H1 (cell line): ENCODE results near the gene GLOD4. TPM values are rescaled to one million over a fixed set of nuclear protein-coding genes. Genes with fewer than 3 reads are reported as not detected.
A peak's percentile ranks its signal among the peaks of the same experiment; 100 is the strongest.

Source experiments
- ATF2 ChIP-seq: IDR thresholded peaks from 2 replicates; pipeline ENCODE4 v1.6.1; 2012; ENCODE audit warnings: low read length, inconsistent platforms
- ATF3 ChIP-seq: IDR thresholded peaks from 2 replicates; pipeline ENCODE4 v1.6.1; 2011; ENCODE audit warnings: low read depth, mild to moderate bottlenecking, low read length; ENCODE audit not compliant: insufficient read depth
- BCL11A ChIP-seq, 2 experiments: IDR thresholded peaks; one replicate each; pipeline ENCODE4 v1.6.1; 2011; ENCODE audit warnings: low read depth in 2 of 2, low read length in 2 of 2, mild to moderate bottlenecking in 2 of 2
- CBX8 ChIP-seq: fragments of 300-800, 300-1000 bp; sonication (generic); IDR thresholded peaks from 2 replicates; pipeline ENCODE4 v1.7.1; 2016; ENCODE audit warnings: low read depth, low read length, borderline replicate concordance
- EP300 ChIP-seq, 2 experiments: IDR thresholded peaks; 1 replicate in 1 of 2; 2 replicates in 1 of 2; pipeline ENCODE4 v1.6.1; 2011 to 2012; ENCODE audit warnings: low read depth in 2 of 2, low read length in 2 of 2, mild to moderate bottlenecking in 2 of 2, borderline replicate concordance in 1 of 2, inconsistent platforms in 1 of 2, moderate library complexity in 1 of 2
- EZH2 ChIP-seq: fragments of 200-600 bp; sonication (generic); IDR thresholded peaks from 2 replicates; pipeline ENCODE4 v1.7.1; 2012; ENCODE audit warnings: low read depth, mild to moderate bottlenecking, moderate library complexity, low read length, inconsistent platforms; ENCODE audit not compliant: severe bottlenecking
- FOSL1 ChIP-seq: IDR thresholded peaks from 2 replicates; pipeline ENCODE4 v1.6.1; 2011; ENCODE audit warnings: mild to moderate bottlenecking, low read depth, low read length, moderate library complexity; ENCODE audit not compliant: insufficient read depth
- GTF2F1 ChIP-seq: IDR thresholded peaks from 2 replicates; pipeline ENCODE4 v1.6.1; 2012; ENCODE audit warnings: low read depth, low read length, improper control_type of control experiment, borderline replicate concordance
- KDM4A ChIP-seq: IDR thresholded peaks from one replicate; pipeline ENCODE4 v1.7.1; 2012; ENCODE audit warnings: low read depth, mild to moderate bottlenecking, moderate library complexity, low read length, inconsistent platforms; ENCODE audit not compliant: severe bottlenecking
- KDM5A ChIP-seq: fragments of 200-600 bp; IDR thresholded peaks from 2 replicates; pipeline ENCODE4 v1.7.1; 2012; ENCODE audit warnings: mild to moderate bottlenecking, low read length, inconsistent platforms, mixed read lengths
- NANOG ChIP-seq: IDR thresholded peaks from 2 replicates; pipeline ENCODE4 v1.6.1; 2011; ENCODE audit warnings: low read length, low read depth, mild to moderate bottlenecking, inconsistent platforms; ENCODE audit not compliant: insufficient read depth, poor library complexity, severe bottlenecking
- NRF1 ChIP-seq: IDR thresholded peaks from 2 replicates; pipeline ENCODE4 v1.6.1; 2011; ENCODE audit warnings: mild to moderate bottlenecking, low read depth, low read length, improper control_type of control experiment
- PHF8 ChIP-seq: fragments of 200-600 bp; sonication (generic); conservative IDR thresholded peaks from 2 replicates; pipeline ENCODE4 v1.7.1; 2012; ENCODE audit warnings: low read depth, mild to moderate bottlenecking, inconsistent platforms, low read length, moderate library complexity
- POU5F1 ChIP-seq: IDR thresholded peaks from 2 replicates; pipeline ENCODE4 v1.6.1; 2011; ENCODE audit warnings: low read depth, mild to moderate bottlenecking, low read length, moderate library complexity
- RAD21 ChIP-seq, 2 experiments: IDR thresholded peaks in 1 of 2; conservative IDR thresholded peaks in 1 of 2; 2 replicates each; pipeline ENCODE4 v1.6.1; 2011; ENCODE audit warnings: low read depth in 2 of 2, low read length in 2 of 2, improper control_type of control experiment in 1 of 2, inconsistent platforms in 1 of 2, mild to moderate bottlenecking in 1 of 2, moderate library complexity in 1 of 2
- RFX5 ChIP-seq: IDR thresholded peaks from 2 replicates; pipeline ENCODE4 v1.6.1; 2011; ENCODE audit warnings: low read depth, low read length, improper control_type of control experiment, borderline replicate concordance
- RNF2 ChIP-seq: fragments of 200-900, 300-1000 bp; sonication (generic); IDR thresholded peaks from 2 replicates; pipeline ENCODE4 v1.7.1; 2016; ENCODE audit warnings: borderline replicate concordance, low read depth, mild to moderate bottlenecking, antibody characterized with exemption, low read length; ENCODE audit not compliant: poor library complexity, severe bottlenecking; ENCODE audit errors: missing control alignments
- SIRT6 ChIP-seq: IDR thresholded peaks from one replicate; pipeline ENCODE4 v1.7.1; 2012; ENCODE audit warnings: low read length, inconsistent platforms
- SP1 ChIP-seq: IDR thresholded peaks from 2 replicates; pipeline ENCODE4 v1.6.1; 2011; ENCODE audit warnings: low read depth, low read length
- polyA plus RNA-seq, 7 experiments: library from polyadenylated mRNA; depleted of rRNA in 3 of 7; stranded (reverse) in 5 of 7; unstranded in 2 of 7; fragments of >200 nt in 5 of 7; fragments of 200-250 nt in 2 of 7; gene quantifications; 1 replicate in 5 of 7; 2 replicates in 1 of 7; 4 replicates in 1 of 7; pipeline versions ENCODE4 v1.2.1 to v1.2.3, GENCODE V29; 2011 to 2013; ENCODE audit warnings: missing spikeins in 2 of 7, mixed read lengths in 2 of 7
- total RNA-seq: library from RNA; stranded (reverse); fragmentation: NEBNext Ultra II Directional; extraction: Animal tissue kit (Norgen Biotek cat#: 25700); gene quantifications from 2 replicates; pipeline ENCODE4 v1.2.1, GENCODE V29; 2021

Gene GLOD4
- total and polyA plus RNA-seq, 2 of the 8 experiments (the other 6 are each of a cell fraction or from before 2014, with no cell fraction given), result 36.8 to 81.3 TPM

- TF ChIP-seq RAD21 (IDR thresholded peaks at IDR 0.05 in 1 of 2, conservative IDR thresholded peaks at IDR 0.05 in 1 of 2; ENCODE audit: low read depth in 2 of 2, low read length in 2 of 2) (no peak; a peak in 1 of 4 replicates), POU5F1 (no peak), ATF2 (no peak), RNF2 (no peak), BCL11A (IDR thresholded peaks at IDR 0.05; ENCODE audit: low read depth in 2 of 2, low read length in 2 of 2) (no peak), KDM4A (peak; percentile 100), FOSL1 (no peak), SIRT6 (no peak), GTF2F1 (0 out of 2 replicates have a peak, but pooled peaks have one; percentile 68), CBX8 (no peak), EZH2 (no peak), RFX5 (no peak), SP1 (no peak), ATF3 (peak; percentile 97), NRF1 (no peak), EP300 (IDR thresholded peaks at IDR 0.05; ENCODE audit: borderline replicate concordance in 1 of 2, low read depth in 2 of 2, low read length in 2 of 2) (no peak), NANOG (no peak), KDM5A (peak; percentile 100), PHF8 (peak; percentile 95)
Observed at GRCh38 chr17:781805-782731, at the start of gene GLOD4, which contains the start of gene MRM3 (continued).
